ENCODE measurements around the gene SLC6A19. TPM values are rescaled to one million over a fixed set of nuclear protein-coding genes. Genes with fewer than 3 reads are reported as not detected.

The SLC6A19 gene
- total RNA-seq, 2 experiments from 2014 or later = not detected

DNA sequence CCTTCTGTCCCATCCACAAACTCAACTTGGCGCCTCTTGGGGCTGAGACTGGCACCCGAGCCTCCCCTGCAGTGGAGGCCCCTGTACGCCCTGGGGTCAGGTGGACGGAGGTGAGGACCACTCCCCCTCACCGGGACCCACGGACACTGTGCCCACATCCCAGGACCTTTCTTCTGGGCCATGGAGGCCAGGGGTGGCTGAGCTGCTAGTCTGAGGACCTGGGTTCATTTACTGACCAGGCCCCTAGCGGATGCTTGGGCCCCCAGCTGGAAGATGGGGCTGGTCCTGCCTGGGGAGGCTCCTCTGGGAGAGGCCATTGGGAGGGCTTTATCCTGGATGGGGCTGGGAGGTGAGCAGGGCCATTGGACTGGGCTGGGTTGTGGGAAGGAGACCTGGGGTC lies 16.9 kb upstream of the SLC6A19 start:
- H3K4me3 Mint-ChIP-seq = no peak overlapping the region

DNA sequence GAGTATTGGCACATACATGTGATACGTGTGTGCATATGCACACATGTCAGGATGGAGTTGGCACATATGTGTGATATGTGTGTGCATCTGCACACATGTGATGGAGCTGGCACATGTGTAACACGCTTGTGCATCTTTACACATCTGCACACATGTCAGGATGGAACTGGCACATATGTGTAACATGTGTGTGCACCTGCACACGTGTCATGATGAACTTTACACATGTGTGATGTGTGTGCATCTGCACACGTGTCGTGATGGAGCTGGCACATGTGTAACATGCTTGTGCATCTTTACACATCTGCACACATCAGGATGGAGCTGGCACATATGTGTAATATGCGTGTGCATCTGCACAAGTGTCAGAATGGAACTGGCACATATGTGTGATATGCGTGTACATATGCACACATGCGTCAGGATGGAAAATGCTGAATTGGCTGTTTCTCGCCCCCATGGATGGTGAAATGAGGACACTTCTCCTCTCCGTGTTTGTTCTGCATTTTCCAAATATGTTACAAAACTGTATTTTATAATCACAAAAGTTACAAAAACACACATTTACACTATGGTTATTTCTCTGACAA lies 16.3 kb upstream of the SLC6A19 start:
- Mint-ChIP-seq H3K27ac (no peak overlapping the region), H3K4me3 (no peak overlapping the region), H3K9me3 (no peaks in the 10 kb centered on the region), H3K4me1 (ENCODE audit: low read depth) (no peaks in the 10 kb centered on the region), H3K27me3 (peaks cover 14% of the 10 kb centered on the region), H3K36me3 (ENCODE audit: low read depth) (no peaks in the 10 kb centered on the region)
- DNase-seq (no peak), ATAC-seq (ENCODE audit: poor library complexity) (no peak)
- peaks cover 0 to 15% of the 10 kb centered on the region in 2 experiments for H3K9me3 ChIP-seq (ENCODE audit: control insufficient read depth in 1 of 2, insufficient read depth in 1 of 2, low read length in 2 of 2)
- intact Hi-C loops (cut with DNase I, micrococcal nuclease) = no loop called here
- POLR2A ChIA-PET = no interaction called here
- H3K4me1 ChIP-seq (ENCODE audit: insufficient read depth, low read length) = no peaks in the 10 kb centered on the region
- H3K27ac ChIP-seq (ENCODE audit: low read depth in 1 of 2, low read length in 2 of 2) = no peak overlapping the region
- H3K27me3 ChIP-seq (ENCODE audit: control insufficient read depth in 1 of 2, insufficient read depth in 2 of 2, low read length in 2 of 2) = peaks cover 10 to 11% of the 10 kb centered on the region in 2 experiments
- no peaks in the 10 kb centered on the region for H3K36me3 ChIP-seq (ENCODE audit: insufficient read depth, low read length)
- no peak overlapping the region for H3K4me3 ChIP-seq (ENCODE audit: low read length)
- no peak for TF ChIP-seq CTCF (IDR thresholded peaks at IDR 0.05)
- CTCF ChIA-PET = interaction anchor here (1.4 kb wide), 1 partner anchor 460 kb away, joined by 3 read pairs; no protein-coding TSS in a partner anchor

More for the DNA sequence above, 16.9 kb upstream of the SLC6A19 start:
- Mint-ChIP-seq H3K4me1 (ENCODE audit: low read depth) (no peaks in the 10 kb centered on the region), H3K36me3 (ENCODE audit: low read depth) (no peaks in the 10 kb centered on the region), H3K27ac (no peak overlapping the region), H3K9me3 (no peaks in the 10 kb centered on the region), H3K27me3 (peaks cover 12% of the 10 kb centered on the region)
- Histone ChIP-seq H3K4me3 (ENCODE audit: low read length) (no peak overlapping the region), H3K36me3 (ENCODE audit: insufficient read depth, low read length) (no peaks in the 10 kb centered on the region), H3K27ac (ENCODE audit: low read depth in 1 of 2, low read length in 2 of 2) (no peak overlapping the region), H3K9me3 (ENCODE audit: control insufficient read depth in 1 of 2, insufficient read depth in 1 of 2, low read length in 2 of 2) (peaks cover 0 to 15% of the 10 kb centered on the region in 2 experiments), H3K4me1 (ENCODE audit: insufficient read depth, low read length) (no peaks in the 10 kb centered on the region), H3K27me3 (ENCODE audit: control insufficient read depth in 1 of 2, insufficient read depth in 2 of 2, low read length in 2 of 2) (peaks cover 4 to 10% of the 10 kb centered on the region in 2 experiments)
- ATAC-seq (ENCODE audit: poor library complexity) (no peak), DNase-seq (no peak)
- no peak for TF ChIP-seq CTCF (IDR thresholded peaks at IDR 0.05)
- POLR2A ChIA-PET = no interaction called here
- intact Hi-C loops (cut with DNase I, micrococcal nuclease) = no loop called here
- CTCF ChIA-PET = interaction anchor here (1.4 kb wide), 1 partner anchor 461 kb away, joined by 3 read pairs; no protein-coding TSS in a partner anchor

GRCh38 chr5:1185629-1186350 lies 15.6 kb upstream of the SLC6A19 start:
- Histone ChIP-seq H3K36me3 (ENCODE audit: insufficient read depth, low read length) (no peaks in the 10 kb centered on the region), H3K9me3 (ENCODE audit: control insufficient read depth in 1 of 2, insufficient read depth in 1 of 2, low read length in 2 of 2) (peaks cover 0 to 15% of the 10 kb centered on the region in 2 experiments), H3K4me1 (ENCODE audit: insufficient read depth, low read length) (no peaks in the 10 kb centered on the region), H3K27ac (ENCODE audit: low read depth in 1 of 2, low read length in 2 of 2) (no peak overlapping the region), H3K27me3 (ENCODE audit: control insufficient read depth in 1 of 2, insufficient read depth in 2 of 2, low read length in 2 of 2) (peaks cover 11 to 16% of the 10 kb centered on the region in 2 experiments), H3K4me3 (ENCODE audit: low read length) (no peak overlapping the region)
- ChIA-PET CTCF (interaction anchor here (1.4 kb wide), 1 partner anchor 459 kb away, joined by 3 read pairs; no protein-coding TSS in a partner anchor), POLR2A (no interaction called here)
- H3K27me3 Mint-ChIP-seq = peaks cover 21% of the 10 kb centered on the region
- intact Hi-C loops (cut with DNase I, micrococcal nuclease) = no loop called here
- no peaks in the 10 kb centered on the region for H3K9me3 Mint-ChIP-seq
- ATAC-seq (ENCODE audit: poor library complexity) (no peak), DNase-seq (no peak)
- H3K27ac Mint-ChIP-seq = no peak overlapping the region
- no peak for TF ChIP-seq CTCF (IDR thresholded peaks at IDR 0.05)
- H3K4me1 Mint-ChIP-seq (ENCODE audit: low read depth) = no peaks in the 10 kb centered on the region
- no peak overlapping the region for H3K4me3 Mint-ChIP-seq
- H3K36me3 Mint-ChIP-seq (ENCODE audit: low read depth) = no peaks in the 10 kb centered on the region
